Mesothelial cell of epicardium (in vitro differentiated cells): ENCODE results near the gene NUP214. TPM values are rescaled to one million over a fixed set of nuclear protein-coding genes. Genes with fewer than 3 reads are reported as not detected.

ENCODE experiments used
- DNase-seq, 2 experiments: peaks; one replicate each; pipeline ENCODE4 v3.0.0; 2021; ENCODE audit warnings: low spot score in 2 of 2; ENCODE audit not compliant: unreplicated experiment in 2 of 2
- H3K27ac Mint-ChIP-seq: 2 replicates; pipeline ENCODE4 v1.8.0; 2021; ENCODE audit warnings: mixed read lengths
- H3K27me3 Mint-ChIP-seq: 2 replicates; pipeline ENCODE4 v1.8.0; 2021; ENCODE audit warnings: low read depth, mixed read lengths
- H3K36me3 Mint-ChIP-seq: 2 replicates; pipeline ENCODE4 v1.8.0; 2021; ENCODE audit warnings: mixed read lengths
- H3K4me1 Mint-ChIP-seq: 2 replicates; pipeline ENCODE4 v1.8.0; 2021; ENCODE audit warnings: mixed read lengths
- H3K4me3 Mint-ChIP-seq: 2 replicates; pipeline ENCODE4 v1.8.0; 2021; ENCODE audit warnings: mild to moderate bottlenecking, moderate library complexity, mixed read lengths
- H3K9me3 Mint-ChIP-seq: 2 replicates; pipeline ENCODE4 v1.8.0; 2021; ENCODE audit warnings: mixed read lengths
- total RNA-seq: library from RNA; stranded (reverse); gene quantifications from 3 replicates; pipeline ENCODE4 v1.2.1, GENCODE V29; 2021
- TF ChIP-seq, protein P1 (sequence below): fragments of 200-600 bp; sonication (generic); IDR thresholded peaks from one replicate; pipeline ENCODE4 v1.5.0; 2021; ENCODE audit warnings: antibody characterized with exemption; ENCODE audit not compliant: unreplicated experiment

Gene NUP214
- total RNA-seq, 1 donor from 2014 or later: 69.4 TPM

DNA sequence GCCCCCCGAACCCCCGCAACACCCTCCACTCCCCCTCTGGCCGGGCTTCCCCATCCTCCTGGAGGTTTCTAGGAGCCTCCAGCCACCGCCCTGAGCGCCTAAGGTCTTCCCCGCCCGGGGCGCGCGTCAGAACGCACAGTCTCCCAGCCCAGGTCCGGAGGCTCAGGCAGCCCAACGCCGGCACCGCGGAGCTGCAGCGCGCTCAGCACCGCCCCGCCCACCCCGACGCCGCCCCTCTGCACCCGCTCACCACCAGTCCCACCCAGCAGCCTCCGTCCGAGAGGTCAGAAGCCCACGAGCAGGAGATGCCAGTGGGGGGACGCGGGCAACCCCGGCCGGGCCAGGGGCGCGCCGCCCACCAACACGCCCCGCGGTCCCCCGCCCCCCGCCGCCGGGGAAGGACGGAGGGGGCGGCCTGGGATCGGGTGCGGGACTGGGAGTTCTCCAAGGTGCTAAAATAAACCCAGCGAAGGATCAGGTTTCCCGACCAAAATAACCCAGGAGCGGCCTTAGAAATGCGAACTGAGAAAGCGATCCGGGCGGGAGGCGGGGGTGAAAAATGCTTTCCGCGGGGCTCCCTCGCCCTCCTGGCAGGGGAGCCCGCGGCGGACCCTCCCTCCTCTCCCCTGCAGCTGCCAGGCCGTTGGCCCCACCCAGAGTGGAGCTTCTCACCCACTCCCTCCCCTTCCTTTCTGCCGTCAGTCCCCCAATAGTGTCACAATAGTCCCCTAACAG lies 157.5 kb downstream of the NUP214 start:
- no peak overlapping the region for H3K27ac Mint-ChIP-seq
- TF ChIP-seq, protein P1, sequence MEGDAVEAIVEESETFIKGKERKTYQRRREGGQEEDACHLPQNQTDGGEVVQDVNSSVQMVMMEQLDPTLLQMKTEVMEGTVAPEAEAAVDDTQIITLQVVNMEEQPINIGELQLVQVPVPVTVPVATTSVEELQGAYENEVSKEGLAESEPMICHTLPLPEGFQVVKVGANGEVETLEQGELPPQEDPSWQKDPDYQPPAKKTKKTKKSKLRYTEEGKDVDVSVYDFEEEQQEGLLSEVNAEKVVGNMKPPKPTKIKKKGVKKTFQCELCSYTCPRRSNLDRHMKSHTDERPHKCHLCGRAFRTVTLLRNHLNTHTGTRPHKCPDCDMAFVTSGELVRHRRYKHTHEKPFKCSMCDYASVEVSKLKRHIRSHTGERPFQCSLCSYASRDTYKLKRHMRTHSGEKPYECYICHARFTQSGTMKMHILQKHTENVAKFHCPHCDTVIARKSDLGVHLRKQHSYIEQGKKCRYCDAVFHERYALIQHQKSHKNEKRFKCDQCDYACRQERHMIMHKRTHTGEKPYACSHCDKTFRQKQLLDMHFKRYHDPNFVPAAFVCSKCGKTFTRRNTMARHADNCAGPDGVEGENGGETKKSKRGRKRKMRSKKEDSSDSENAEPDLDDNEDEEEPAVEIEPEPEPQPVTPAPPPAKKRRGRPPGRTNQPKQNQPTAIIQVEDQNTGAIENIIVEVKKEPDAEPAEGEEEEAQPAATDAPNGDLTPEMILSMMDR: no peak
- no peaks in the 10 kb centered on the region for H3K36me3 Mint-ChIP-seq
- peaks cover 63% of the 10 kb centered on the region for H3K27me3 Mint-ChIP-seq
- H3K4me1 Mint-ChIP-seq: peaks cover 2% of the 10 kb centered on the region
- H3K4me3 Mint-ChIP-seq: peak overlapping the region; percentile 46
- no peaks in the 10 kb centered on the region for H3K9me3 Mint-ChIP-seq
- DNase-seq: peak in 1 of 2 experiments; percentile 66

Other genes with a start within 250 kb of the NUP214 start
- not detected in 3 replicates for gene QRFP, start 228.8 kb upstream of the NUP214 start, total RNA-seq
- 1.5 to 2.2 TPM (median 1.8 TPM) in 3 replicates for gene FIBCD1, start 186.3 kb upstream of the NUP214 start, total RNA-seq
- 18.3 to 19.5 TPM (median 18.9 TPM) in 3 replicates for gene LAMC3, start 116.4 kb upstream of the NUP214 start, total RNA-seq
- gene AIF1L, start 29.1 kb upstream of the NUP214 start, total RNA-seq: 20.0 to 23.1 TPM (median 20.6 TPM) in 3 replicates
- gene FAM78A, start 150.9 kb downstream of the NUP214 start, total RNA-seq: 0.54 to 0.80 TPM (median 0.64 TPM) in 3 replicates
- gene PLPP7, start 164.1 kb downstream of the NUP214 start, total RNA-seq: 0.60 to 1.1 TPM (median 0.79 TPM) in 3 replicates